MCF 10A (cell line): ENCODE results near the gene COTL1. TPM values are rescaled to one million over a fixed set of nuclear protein-coding genes. Genes with fewer than 3 reads are reported as not detected.

Experiments used
- BruUV-seq: library from RNA; stranded (reverse); fragments of 400-500 nt; replicated peaks from 2 replicates; lab custom pipeline; 2021; lab: Mats Ljungman, UMichigan
- CTCF ChIA-PET: fragments of 300-600 bp; sonication (Branson Sonifier 250); formaldehyde crosslinking; extraction: SDS; loops from one replicate; lab custom pipeline; 2021; ENCODE audit warnings: antibody characterized with exemption, inconsistent platforms; lab: Yijun Ruan, JAX
- POLR2A ChIA-PET: fragments of 300-600, 350-650 bp; sonication (Branson Sonifier 250); formaldehyde crosslinking; extraction: SDS; loops from one replicate; lab custom pipeline; 2020; ENCODE audit warnings: antibody characterized with exemption, inconsistent platforms; lab: Yijun Ruan, JAX
- DNase-seq: peaks from one replicate; pipeline ENCODE4 v3.0.0-alpha.2; 2018; ENCODE audit not compliant: unreplicated experiment
- H3K27ac Mint-ChIP-seq: one replicate; pipeline ENCODE4 v1.8.0; 2022; ENCODE audit warnings: mild to moderate bottlenecking, low read depth, mixed read lengths; ENCODE audit not compliant: unreplicated experiment
- H3K27me3 Mint-ChIP-seq: one replicate; pipeline ENCODE4 v1.8.0; 2022; ENCODE audit warnings: mixed read lengths; ENCODE audit not compliant: insufficient read depth, unreplicated experiment
- H3K36me3 Mint-ChIP-seq: one replicate; pipeline ENCODE4 v1.8.0; 2022; ENCODE audit warnings: mild to moderate bottlenecking, moderate library complexity, mixed read lengths; ENCODE audit not compliant: insufficient read depth, unreplicated experiment
- H3K4me1 Mint-ChIP-seq: one replicate; pipeline ENCODE4 v1.8.0; 2022; ENCODE audit warnings: mixed read lengths; ENCODE audit not compliant: insufficient read depth, unreplicated experiment
- H3K4me3 Mint-ChIP-seq: one replicate; pipeline ENCODE4 v1.8.0; 2022; ENCODE audit warnings: mild to moderate bottlenecking, moderate library complexity, mixed read lengths; ENCODE audit not compliant: unreplicated experiment
- H3K9me3 Mint-ChIP-seq: one replicate; pipeline ENCODE4 v1.8.0; 2022; ENCODE audit warnings: mixed read lengths; ENCODE audit not compliant: unreplicated experiment
- CTCF ChIP-seq: fragments of 200-600 bp; IDR thresholded peaks from one replicate; pipeline ENCODE4 v1.8.0; 2022; ENCODE audit warnings: antibody characterized with exemption, mild to moderate bottlenecking; ENCODE audit not compliant: unreplicated experiment
- intact Hi-C: fragments of 100-400 bp; cut with micrococcal nuclease; formaldehyde crosslinking; loops from 2 replicates; pipeline ENCODE4 v1.14.1; 2022
- total RNA-seq: library from RNA; stranded (reverse); gene quantifications from 2 replicates; pipeline ENCODE4 v1.2.3, GENCODE V29; 2022

COTL1 gene
- total RNA-seq, 1 experiment from 2014 or later: 269 TPM

- Mint-ChIP-seq H3K36me3 (peaks cover 36% of the 10 kb centered on the region), H3K4me1 (no peaks in the 10 kb centered on the region), H3K27me3 (no peaks in the 10 kb centered on the region), H3K27ac (no peak overlapping the region), H3K9me3 (no peaks in the 10 kb centered on the region), H3K4me3 (no peak overlapping the region)
- DNase-seq: no peak
- ChIA-PET CTCF (interaction anchor here (0.6 to 3.6 kb wide), 5 partner anchors 8 to 74 kb away, joined by 3 to 37 read pairs (median 4); no protein-coding TSS in a partner anchor), POLR2A (interaction anchor here (1.1 to 1.6 kb wide), 2 partner anchors 9 to 62 kb away, joined by 4 to 5 read pairs; no protein-coding TSS in a partner anchor)
- intact Hi-C loops: no loop called here
- BruUV-seq: no TSS peak
- no peak for TF ChIP-seq CTCF
Measured at GRCh38 chr16:84663433-84664101, 45.7 kb upstream of the COTL1 start.

- Mint-ChIP-seq H3K4me1 (no peaks in the 10 kb centered on the region), H3K4me3 (no peak overlapping the region), H3K27ac (no peak overlapping the region), H3K27me3 (no peaks in the 10 kb centered on the region), H3K9me3 (no peaks in the 10 kb centered on the region), H3K36me3 (peaks cover 47% of the 10 kb centered on the region)
- no peak for TF ChIP-seq CTCF
- intact Hi-C loops: no loop called here
- no TSS peak for BruUV-seq
- DNase-seq: no peak
- POLR2A ChIA-PET: interaction anchor here (0.9 kb wide), 1 partner anchor 60 kb away, joined by 3 read pairs; no protein-coding TSS in a partner anchor
- CTCF ChIA-PET: interaction anchor here (0.6 to 3.6 kb wide), 5 partner anchors 10 to 475 kb away, joined by 3 to 37 read pairs (median 4); partner anchors contain the start of gene TAF1C
Measured at GRCh38 chr16:84662471-84662870, 44.6 kb upstream of the COTL1 start.

GRCh38 chr16:84661418-84662060 is 43.7 kb upstream of the COTL1 start:
- POLR2A ChIA-PET: interaction anchor here (0.7 to 0.9 kb wide), 2 partner anchors 13 to 59 kb away, joined by 3 read pairs; no protein-coding TSS in a partner anchor
- intact Hi-C loops: no loop called here
- Mint-ChIP-seq H3K4me1 (no peaks in the 10 kb centered on the region), H3K4me3 (no peak overlapping the region), H3K27ac (no peak overlapping the region), H3K36me3 (peaks cover 55% of the 10 kb centered on the region), H3K9me3 (no peaks in the 10 kb centered on the region), H3K27me3 (no peaks in the 10 kb centered on the region)
- DNase-seq: no peak
- no TSS peak for BruUV-seq
- no peak for TF ChIP-seq CTCF
- CTCF ChIA-PET: interaction anchor here (3.6 kb wide), 1 partner anchor 11 kb away, joined by 37 read pairs; no protein-coding TSS in a partner anchor

- CTCF ChIA-PET: no interaction called here
- no peak for TF ChIP-seq CTCF
- BruUV-seq: no TSS peak
- Mint-ChIP-seq H3K27ac (no peak overlapping the region), H3K36me3 (peaks cover 55% of the 10 kb centered on the region), H3K4me3 (no peak overlapping the region), H3K27me3 (no peaks in the 10 kb centered on the region), H3K9me3 (no peaks in the 10 kb centered on the region), H3K4me1 (no peaks in the 10 kb centered on the region)
- intact Hi-C loops: no loop called here
- POLR2A ChIA-PET: interaction anchor here (0.7 kb wide), 1 partner anchor 12 kb away, joined by 3 read pairs; no protein-coding TSS in a partner anchor
- no peak for DNase-seq
Measured at GRCh38 chr16:84660973-84661372, 43.1 kb upstream of the COTL1 start.
